Measurements from ENCODE around the gene DDX49.

GRCh38 chr19:18896421-18896841 lies 23.1 kb upstream of the DDX49 start:
- TF ChIP-seq BHLHE40 (IDR thresholded peaks at IDR 0.05; ENCODE audit: borderline replicate concordance) (no peak), SUZ12 (IDR thresholded peaks at IDR 0.05) (no peak), FOXA1 (IDR thresholded peaks at IDR 0.05) (no peak), ZNF384 (IDR thresholded peaks at IDR 0.05) (no peak), NFRKB (IDR thresholded peaks at IDR 0.05) (no peak), ARNT (IDR thresholded peaks at IDR 0.05) (no peak), ELF4 (IDR thresholded peaks at IDR 0.05) (no peak), FOXK2 (IDR thresholded peaks at IDR 0.05) (no peak), SP1 (IDR thresholded peaks at IDR 0.05) (no peak), TARDBP (IDR thresholded peaks at IDR 0.05) (no peak), PKNOX1 (IDR thresholded peaks at IDR 0.05) (no peak)

Data from HEK293T (cell line).